Temporal lobe (tissue), 2 donors: Measurements from ENCODE around the gene CENPP. TPM values are rescaled to one million over a fixed set of nuclear protein-coding genes. Genes with fewer than 3 reads are reported as not detected.

Source experiments
- small RNA-seq: library from RNA; depleted of rRNA; stranded (forward); fragments of <200 nt; gene quantifications from one replicate; pipeline ENCODE3, GENCODE V24; 2014; ENCODE audit warnings: low replicate concordance
- total RNA-seq: library from RNA; depleted of rRNA; stranded (reverse); fragments of >200 nt; gene quantifications from one replicate; pipeline ENCODE4 v1.2.3, GENCODE V29; 2014

Gene CENPP
- total RNA-seq, 1 donor from 2014 or later, result 4.7 TPM

Small RNAs within 50 kb of the gene (small RNA-seq; reads per million reads assigned to genes)
- not detected for gene AL157827.1
- gene MIR3651, result not detected
- not detected for gene MIR4670
- gene SNORA84, result 0.27 reads per million, percentile 8 among the genes with 10 or more reads in this experiment

Other genes with a start within 250 kb of the CENPP start
- gene SPTLC1, start 210.5 kb upstream of the CENPP start, total RNA-seq, result 54.6 TPM
- 120 TPM for gene IARS1, start 32.3 kb upstream of the CENPP start, total RNA-seq
- gene NOL8, start 603 bp upstream of the CENPP start, total RNA-seq, result 20.2 TPM
- 22.9 TPM for gene OGN, start 78.6 kb downstream of the CENPP start, total RNA-seq
- 3.7 TPM for gene OMD, start 98.5 kb downstream of the CENPP start, total RNA-seq
- 5.9 TPM for gene ASPN, start 156.6 kb downstream of the CENPP start, total RNA-seq
- 5.2 TPM for gene ECM2, start 210.0 kb downstream of the CENPP start, total RNA-seq